ENCODE measurements around the gene TIMM44.

- no peak for TF ChIP-seq CTCF (IDR thresholded peaks at IDR 0.05)
- no peak for TF ChIP-seq EP300 (IDR thresholded peaks at IDR 0.05)
- no peak for TF ChIP-seq POLR2AphosphoS5 (IDR thresholded peaks at IDR 0.05)
These were observed 29.8 kb downstream of the TIMM44 start for GRCh38 chr19:7913652-7914051.

All from esophagus muscularis mucosa (tissue), 4 donors.